Measurements from ENCODE around the gene TEX44. TPM values are rescaled to one million over a fixed set of nuclear protein-coding genes. Genes with fewer than 3 reads are reported as not detected.
A peak's percentile ranks its signal among the peaks of the same experiment; 100 is the strongest.

The TEX44 gene
- total and polyA plus RNA-seq, 2 of the 13 experiments (the other 11 are each of a cell fraction or from before 2014, with no cell fraction given), result not detected

DNA sequence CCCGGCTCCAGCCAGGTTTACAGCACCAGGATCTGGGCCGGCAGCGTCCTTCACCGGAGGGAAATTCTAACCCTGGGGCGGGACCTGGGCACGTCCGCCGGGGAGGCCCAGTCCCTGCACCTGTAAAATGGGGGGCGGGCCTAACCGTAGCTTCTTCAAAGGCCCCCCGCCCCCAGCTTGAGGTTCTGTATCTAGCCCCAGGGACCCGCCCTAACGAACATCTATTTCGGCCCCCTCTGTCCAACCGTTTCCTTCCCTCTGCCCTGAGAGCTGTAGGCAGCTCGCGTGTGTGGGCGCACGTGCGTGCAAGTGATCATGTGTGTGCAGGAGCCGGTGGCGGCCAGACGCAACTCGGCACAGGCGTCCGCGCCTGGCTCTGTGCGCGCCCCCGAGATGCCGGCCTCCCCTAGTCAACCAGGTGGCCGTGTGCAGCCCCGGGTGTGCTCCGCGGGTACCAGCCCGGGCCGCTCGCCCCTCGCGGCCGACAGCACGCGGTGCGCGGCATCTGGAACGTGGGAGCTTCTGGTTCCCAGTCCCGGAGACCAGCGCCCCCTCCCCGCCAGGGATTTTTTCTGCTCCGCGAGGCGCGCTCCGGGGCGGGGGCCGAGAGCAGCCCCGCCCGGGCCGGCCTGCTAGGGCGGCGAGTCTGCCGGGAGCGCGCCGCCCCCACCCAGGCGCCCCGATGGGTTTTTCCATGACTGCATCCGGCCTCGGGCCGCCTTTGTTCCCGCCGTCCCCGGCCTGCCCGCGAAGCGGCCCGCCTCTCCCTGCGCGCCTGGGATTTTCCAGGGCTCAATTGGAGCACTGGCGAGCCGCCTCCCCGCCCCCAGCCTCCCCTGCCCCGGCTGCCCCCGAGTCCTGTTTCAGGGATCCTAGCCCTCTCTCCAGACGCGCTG is 21.2 kb downstream of the TEX44 start (continued):
- TF ChIP-seq ZNF3 (CRISPR knock-in tag; IDR thresholded peaks at IDR 0.05) (no peak; the same call in 1 of the 2 replicates), ZSCAN30 (CRISPR knock-in tag; IDR thresholded peaks at IDR 0.05) (peak; percentile 56; the same call in 1 of the 2 replicates), ZNF556 (CRISPR knock-in tag; IDR thresholded peaks at IDR 0.05; ENCODE audit: borderline replicate concordance) (peak; percentile 66; the same call in 1 of the 2 replicates), CBFB (CRISPR knock-in tag; IDR thresholded peaks at IDR 0.05) (peak; percentile 44), ZFY (CRISPR knock-in tag; IDR thresholded peaks at IDR 0.05) (peak; percentile 77), KLF9 (CRISPR knock-in tag; IDR thresholded peaks at IDR 0.05; ENCODE audit: low read depth) (peak; percentile 37; the same call in 1 of the 2 replicates), ATF7-NPFF (CRISPR knock-in tag; IDR thresholded peaks at IDR 0.05; ENCODE audit: low read depth) (peak; percentile 91), CENPBD1 (CRISPR knock-in tag; IDR thresholded peaks at IDR 0.05; ENCODE audit: borderline replicate concordance, low read depth) (no peak), ZNF547 (CRISPR knock-in tag; IDR thresholded peaks at IDR 0.05) (peak; percentile 93), ZFP37 (CRISPR knock-in tag; IDR thresholded peaks at IDR 0.05; ENCODE audit: borderline replicate concordance) (peak; percentile 76; the same call in 1 of the 2 replicates), SRSF4 (IDR thresholded peaks at IDR 0.05; ENCODE audit: low read depth, low read length, poor library complexity, severe bottlenecking) (no peak), ZNF552 (CRISPR knock-in tag; IDR thresholded peaks at IDR 0.05; ENCODE audit: borderline replicate concordance) (0 out of 2 replicates have a peak, but pooled peaks have one; percentile 61), MXD1 (CRISPR knock-in tag; IDR thresholded peaks at IDR 0.05) (peak; percentile 93), TSC22D2 (CRISPR knock-in tag; IDR thresholded peaks at IDR 0.05; ENCODE audit: borderline replicate concordance) (no peak), ARID3A (IDR thresholded peaks at IDR 0.05; ENCODE audit: low read depth, low read length) (no peak), TMF1 (CRISPR knock-in tag; IDR thresholded peaks at IDR 0.05; ENCODE audit: low read depth) (no peak; the same call in 1 of the 2 replicates), TRIM24 (CRISPR knock-in tag; IDR thresholded peaks at IDR 0.05) (no peak), CEBPB (IDR thresholded peaks at IDR 0.05; ENCODE audit: borderline replicate concordance, low read depth, low read length) (no peak), RARA (CRISPR knock-in tag; IDR thresholded peaks at IDR 0.05) (no peak), BCL3 (CRISPR knock-in tag; IDR thresholded peaks at IDR 0.05) (peak; percentile 87; the same call in 1 of the 2 replicates), FOXJ3 (CRISPR knock-in tag; IDR thresholded peaks at IDR 0.05; ENCODE audit: borderline replicate concordance) (no peak), ZNF280B (CRISPR knock-in tag; IDR thresholded peaks at IDR 0.05; ENCODE audit: borderline replicate concordance) (peak; percentile 70)
